ENCODE results near the gene SLC2A5. TPM values are rescaled to one million over a fixed set of nuclear protein-coding genes. Genes with fewer than 3 reads are reported as not detected.
"Not testable (repeated sequence)": the region's sequence is repeated elsewhere in the genome, so short reads cannot be mapped to it uniquely, and the experiment has no call there.

SLC2A5 gene
- polyA plus RNA-seq, 3 donors: 2.2 to 13.1 (median 4.0) TPM

GRCh38 chr1:8993962-8994675, 75.3 kb downstream of the SLC2A5 start:
- WGBS, 3 donors: 65 to 88% (median 78%) methylated on average over 12 of the region's 13 CpGs
- not testable (repeated sequence) for H3K27ac ChIP-seq (ENCODE audit: low read depth, low read length)

- 92 to 95% (median 93%) methylated on average over 8 of the region's 8 CpGs for WGBS, 3 donors
- no peak overlapping the region for H3K27ac ChIP-seq (ENCODE audit: low read depth, low read length)
Measured at GRCh38 chr1:8992936-8993687, 76.3 kb downstream of the SLC2A5 start.

- WGBS, 3 donors: 61 to 83% (median 77%) methylated on average over 4 of the region's 4 CpGs
Measured at GRCh38 chr1:8989821-8990220, 79.6 kb downstream of the SLC2A5 start.

GRCh38 chr1:8989061-8989460, 80.4 kb downstream of the SLC2A5 start:
- WGBS, 3 donors: 91 to 93% (median 92%) methylated on average over 11 of the region's 11 CpGs
- no peak overlapping the region for H3K27ac ChIP-seq (ENCODE audit: low read depth, low read length)

More at GRCh38 chr1:8989821-8990220, 79.6 kb downstream of the SLC2A5 start:
- no peak overlapping the region for H3K27ac ChIP-seq (ENCODE audit: low read depth, low read length)

GRCh38 chr1:8988618-8988967, 80.8 kb downstream of the SLC2A5 start:
- 67 to 72% (median 69%) methylated on average over 13 of the region's 13 CpGs for WGBS, 3 donors

GRCh38 chr1:8987881-8988617, 81.4 kb downstream of the SLC2A5 start:
- 27 to 29% (median 28%) methylated on average over 9 of the region's 9 CpGs for WGBS, 3 donors
- no peak overlapping the region for H3K27ac ChIP-seq (ENCODE audit: low read depth, low read length)

More at GRCh38 chr1:8988618-8988967, 80.8 kb downstream of the SLC2A5 start:
- no peak overlapping the region for H3K27ac ChIP-seq (ENCODE audit: low read depth, low read length)

- WGBS, 3 donors: 54 to 90% (median 79%) methylated on average over 10 of the region's 10 CpGs
- H3K27ac ChIP-seq (ENCODE audit: low read depth, low read length): no peak overlapping the region
Measured at GRCh38 chr1:8986814-8987190, 82.6 kb downstream of the SLC2A5 start.

GRCh38 chr1:8985915-8986813, 83.3 kb downstream of the SLC2A5 start:
- no peak overlapping the region for H3K27ac ChIP-seq (ENCODE audit: low read depth, low read length)
- WGBS, 3 donors: 49 to 67% (median 61%) methylated on average over 14 of the region's 14 CpGs

Other genes starting within 250 kb of the SLC2A5 start
- 100 to 1,000 TPM; 251 to 789 (median 297) TPM for gene ENO1, start 190.9 kb downstream of the SLC2A5 start, polyA plus RNA-seq
- under 1 TPM in 2 of 3 donors, not detected in 1; 0.04 to 0.12 TPM for gene CA6, start 123.8 kb downstream of the SLC2A5 start, polyA plus RNA-seq
- gene SLC2A7, start 43.2 kb downstream of the SLC2A5 start, polyA plus RNA-seq: under 1 TPM in 1 of 3 donors, not detected in 2; 0.22 TPM
- gene GPR157, start 59.5 kb upstream of the SLC2A5 start, polyA plus RNA-seq: 1 to 10 TPM; 1.7 to 3.7 (median 2.2) TPM
- gene H6PD, start 165.1 kb upstream of the SLC2A5 start, polyA plus RNA-seq: 10 to 100 TPM; 12.5 to 28.0 (median 19.3) TPM
- gene SPSB1, start 223.3 kb upstream of the SLC2A5 start, polyA plus RNA-seq: 100 to 1,000 TPM in 1 of 3 donors, 10 to 100 TPM in 2; 15.8 to 153 (median 39.6) TPM